OCI-LY3 (cell line): ENCODE measurements around the gene SMIM38.

Experiments used
- H2AFZ ChIP-seq: fragments of 200-600, 300-600 bp; shearing (Covaris generic); 2 replicates; pipeline ENCODE4 v1.6.0; 2014; ENCODE audit warnings: antibody characterized with exemption, low read depth, low read length
- H3K27ac ChIP-seq: fragments of 200-600, 300-600 bp; sonication (generic); 2 replicates; pipeline ENCODE4 v1.5.1; 2014; ENCODE audit warnings: mild to moderate bottlenecking, low read length, moderate library complexity, mixed read lengths
- H3K27me3 ChIP-seq: fragments of 200-600, 300-600 bp; sonication (generic); 2 replicates; pipeline ENCODE4 v1.6.1; 2014; ENCODE audit warnings: low read depth, low read length, mixed read lengths
- H3K36me3 ChIP-seq: fragments of 200-600, 300-600 bp; sonication (generic); replicated peaks from 2 replicates; pipeline ENCODE3; 2014; ENCODE audit warnings: low read depth, low read length, mixed read lengths
- H3K4me1 ChIP-seq: fragments of 300-600, 200-600 bp; sonication (generic); 2 replicates; pipeline ENCODE4 v1.6.1; 2014; ENCODE audit warnings: low read length, mixed read lengths
- H3K4me2 ChIP-seq: fragments of 200-600, 300-600 bp; sonication (generic); 2 replicates; pipeline ENCODE4 v1.6.1; 2014; ENCODE audit warnings: low read length, mixed read lengths
- H3K4me3 ChIP-seq: fragments of 300-600, 200-600 bp; sonication (generic); 2 replicates; pipeline ENCODE4 v1.5.1; 2014; ENCODE audit warnings: antibody characterized with exemption, mild to moderate bottlenecking, low read length, moderate library complexity
- H3K79me2 ChIP-seq: fragments of 300-600, 200-600 bp; shearing (Covaris generic); 2 replicates; pipeline ENCODE4 v1.6.1; 2014; ENCODE audit warnings: mild to moderate bottlenecking, low read length, mixed read lengths
- H3K9ac ChIP-seq: fragments of 300-600, 200-600 bp; shearing (Covaris generic); 2 replicates; pipeline ENCODE4 v1.6.0; 2014; ENCODE audit warnings: mild to moderate bottlenecking, low read length, moderate library complexity
- H3K9me3 ChIP-seq: fragments of 200-600, 300-600 bp; shearing (Covaris generic); 2 replicates; pipeline ENCODE4 v1.6.1; 2014; ENCODE audit warnings: low read length, mixed read lengths; ENCODE audit not compliant: insufficient read depth
- H4K20me1 ChIP-seq: fragments of 200-600, 300-600 bp; sonication (generic); 2 replicates; pipeline ENCODE4 v1.6.1; 2016; ENCODE audit warnings: low read length, mixed read lengths; ENCODE audit not compliant: insufficient read depth
- CTCF ChIP-seq: fragments of 200-600, 300-600 bp; sonication (generic); IDR thresholded peaks from 2 replicates; pipeline ENCODE4 v1.5.1; 2014; ENCODE audit warnings: antibody characterized with exemption, low read length, low read depth
- EZH2phosphoT487 ChIP-seq: fragments of 200-600 bp; shearing (Covaris generic); IDR thresholded peaks from 2 replicates; pipeline ENCODE4 v1.6.1; 2018; ENCODE audit warnings: antibody characterized with exemption, mixed run types, low read depth

SMIM38 gene

GRCh38 chr11:69178819-69179482 is 23.2 kb downstream of the SMIM38 start:
- H3K4me3 ChIP-seq, result no peak overlapping the region
- H3K4me2 ChIP-seq, result no peak overlapping the region
- H3K79me2 ChIP-seq, result no peaks in the 10 kb centered on the region
- H3K27ac ChIP-seq, result no peak overlapping the region
- no peak for TF ChIP-seq EZH2phosphoT487
- no peak for TF ChIP-seq CTCF
- H3K36me3 ChIP-seq, result no peaks in the 10 kb centered on the region
- H4K20me1 ChIP-seq, result no peaks in the 10 kb centered on the region
- H3K9me3 ChIP-seq, result no peaks in the 10 kb centered on the region
- no peak overlapping the region for H2AFZ ChIP-seq
- H3K4me1 ChIP-seq, result no peaks in the 10 kb centered on the region
- no peak overlapping the region for H3K9ac ChIP-seq
- H3K27me3 ChIP-seq, result no peaks in the 10 kb centered on the region

GRCh38 chr11:69180226-69180625 is 24.5 kb downstream of the SMIM38 start:
- no peak overlapping the region for H3K4me2 ChIP-seq
- H3K27me3 ChIP-seq, result no peaks in the 10 kb centered on the region
- no peak overlapping the region for H2AFZ ChIP-seq
- no peak overlapping the region for H3K4me3 ChIP-seq
- no peaks in the 10 kb centered on the region for H4K20me1 ChIP-seq
- no peak for TF ChIP-seq CTCF
- no peak for TF ChIP-seq EZH2phosphoT487
- no peaks in the 10 kb centered on the region for H3K4me1 ChIP-seq
- H3K9ac ChIP-seq, result no peak overlapping the region
- H3K36me3 ChIP-seq, result no peaks in the 10 kb centered on the region
- H3K79me2 ChIP-seq, result no peaks in the 10 kb centered on the region
- no peak overlapping the region for H3K27ac ChIP-seq
- no peaks in the 10 kb centered on the region for H3K9me3 ChIP-seq

GRCh38 chr11:69180726-69181125 is 25.0 kb downstream of the SMIM38 start:
- no peaks in the 10 kb centered on the region for H4K20me1 ChIP-seq

GRCh38 chr11:69183613-69184012 is 27.9 kb downstream of the SMIM38 start:
- Histone ChIP-seq H3K4me1 (peaks cover 2% of the 10 kb centered on the region; the same call in 1 of the 2 replicates), H3K4me3 (no peak overlapping the region), H3K9me3 (peaks cover 6% of the 10 kb centered on the region; the same call in 1 of the 2 replicates), H3K36me3 (no peaks in the 10 kb centered on the region), H4K20me1 (no peaks in the 10 kb centered on the region), H3K9ac (no peak overlapping the region), H2AFZ (peak overlapping the region; percentile 43; the same call in 1 of the 2 replicates), H3K27me3 (no peaks in the 10 kb centered on the region), H3K4me2 (no peak overlapping the region), H3K79me2 (no peaks in the 10 kb centered on the region), H3K27ac (no peak overlapping the region)
- TF ChIP-seq EZH2phosphoT487 (no peak), CTCF (no peak)

More at GRCh38 chr11:69180726-69181125, 25.0 kb downstream of the SMIM38 start:
- Histone ChIP-seq H3K4me2 (no peak overlapping the region), H3K27ac (no peak overlapping the region), H3K4me1 (no peaks in the 10 kb centered on the region), H3K79me2 (no peaks in the 10 kb centered on the region), H3K4me3 (no peak overlapping the region), H3K27me3 (no peaks in the 10 kb centered on the region), H3K9ac (no peak overlapping the region), H3K9me3 (no peaks in the 10 kb centered on the region), H3K36me3 (no peaks in the 10 kb centered on the region), H2AFZ (no peak overlapping the region)
- TF ChIP-seq EZH2phosphoT487 (no peak), CTCF (no peak)
